H1 (cell line): ENCODE measurements around the gene ADRB1. TPM values are rescaled to one million over a fixed set of nuclear protein-coding genes. Genes with fewer than 3 reads are reported as not detected.

Experiments
- CTCF ChIA-PET: fragments of 300-600 bp; sonication (Branson Sonifier 250); formaldehyde crosslinking; loops from one replicate; lab custom pipeline; 2021; ENCODE audit not compliant: partially characterized antibody; lab: Charles Lee
- POLR2A ChIA-PET: fragments of 300-600 bp; sonication (Branson Sonifier 250); formaldehyde crosslinking; loops from one replicate; lab custom pipeline; 2021; ENCODE audit warnings: inconsistent platforms; ENCODE audit not compliant: partially characterized antibody; lab: Charles Lee
- DNase-seq, 2 experiments: peaks; one replicate each; pipeline versions ENCODE4 v3.0.0 to v3.0.0-alpha.2; 2010 to 2022; ENCODE audit warnings: low spot score in 2 of 2, low read depth in 1 of 2, mixed read lengths in 1 of 2
- FAIRE-seq: peaks from 2 replicates; lab custom pipeline; 2011; peaks lifted over from hg19 to GRCh38; lab: Jason Lieb, UNC
- H2AFZ ChIP-seq: 2 replicates; pipeline ENCODE4 v1.8.1; 2012; ENCODE audit warnings: low read length, inconsistent platforms
- H2AK5ac ChIP-seq: 2 replicates; pipeline ENCODE4 v1.6.1; 2013; ENCODE audit warnings: low read depth, low read length
- H2BK120ac ChIP-seq: replicated peaks from 2 replicates; pipeline ENCODE3; 2013; ENCODE audit warnings: low read depth, low read length, inconsistent platforms
- H2BK12ac ChIP-seq: 2 replicates; pipeline ENCODE4 v1.6.1; 2013; ENCODE audit warnings: low read depth, low read length
- H2BK15ac ChIP-seq: 2 replicates; pipeline ENCODE4 v1.6.1; 2013; ENCODE audit warnings: low read length
- H2BK20ac ChIP-seq: 2 replicates; pipeline ENCODE4 v1.6.1; 2013; ENCODE audit warnings: low read length
- H2BK5ac ChIP-seq: 2 replicates; pipeline ENCODE4 v1.6.1; 2013; ENCODE audit warnings: low read depth, low read length
- H3K14ac ChIP-seq: 2 replicates; pipeline ENCODE4 v1.6.1; 2013; ENCODE audit warnings: inconsistent platforms; ENCODE audit not compliant: insufficient read length
- H3K18ac ChIP-seq: 2 replicates; pipeline ENCODE4 v1.6.1; 2013; ENCODE audit warnings: low read length; ENCODE audit errors: extremely low read depth
- H3K23ac ChIP-seq: 2 replicates; pipeline ENCODE4 v1.6.1; 2013; ENCODE audit warnings: inconsistent platforms; ENCODE audit not compliant: insufficient read length
- H3K23me2 ChIP-seq: 2 replicates; pipeline ENCODE4 v1.6.1; 2013; ENCODE audit warnings: low read depth, low read length
- H3K27ac ChIP-seq: 2 replicates; pipeline ENCODE4 v1.6.1; 2011; ENCODE audit warnings: low read depth, low read length, inconsistent platforms
- H3K27me3 ChIP-seq, 4 experiments: replicated peaks in 1 of 4; 1 replicate in 1 of 4; 2 replicates in 3 of 4; pipeline versions ENCODE4 v1.6.1 to v1.8.1; 2011 to 2013; ENCODE audit warnings: low read length in 3 of 4, mild to moderate bottlenecking in 3 of 4, inconsistent platforms in 2 of 4, mixed read lengths in 2 of 4, moderate library complexity in 1 of 4; ENCODE audit not compliant: control insufficient read depth in 3 of 4, insufficient read depth in 3 of 4; ENCODE audit errors: extremely low read depth in 1 of 4
- H3K36me3 ChIP-seq, 4 experiments: 2 replicates each; pipeline versions ENCODE4 v1.6.1 to v1.8.1; 2011 to 2013; ENCODE audit warnings: mild to moderate bottlenecking in 4 of 4, low read length in 3 of 4, moderate library complexity in 2 of 4, control low read depth in 1 of 4, inconsistent platforms in 1 of 4; ENCODE audit not compliant: insufficient read depth in 4 of 4, control insufficient read depth in 2 of 4
- H3K4ac ChIP-seq: replicated peaks from 2 replicates; pipeline ENCODE3; 2013; ENCODE audit warnings: low read length, low read depth, mixed read lengths, inconsistent platforms; ENCODE audit not compliant: insufficient read length
- H3K4me1 ChIP-seq, 4 experiments: replicated peaks in 1 of 4; 1 replicate in 1 of 4; 2 replicates in 3 of 4; pipeline versions ENCODE4 v1.6.1 to v1.8.1; 2011 to 2013; ENCODE audit warnings: low read length in 3 of 4, inconsistent platforms in 2 of 4, mixed read lengths in 1 of 4; ENCODE audit not compliant: insufficient read depth in 4 of 4, control insufficient read depth in 3 of 4
- H3K4me2 ChIP-seq, 2 experiments: 2 replicates each; pipeline versions ENCODE4 v1.6.1 to v1.8.1; 2011 to 2013; ENCODE audit warnings: low read depth in 2 of 2, low read length in 2 of 2, control low read depth in 1 of 2, inconsistent platforms in 1 of 2, mild to moderate bottlenecking in 1 of 2; ENCODE audit not compliant: insufficient read depth in 1 of 2
- H3K4me3 ChIP-seq, 4 experiments: fragments of 200-600, 300-600 bp in 1 of 4; sonication (generic), shearing (Covaris generic), sonication (Bioruptor Twin) in 1 of 4; 2 replicates each; pipeline versions ENCODE4 v1.5.1 to v1.8.1; 2011 to 2016; ENCODE audit warnings: low read length in 4 of 4, low read depth in 3 of 4, control low read depth in 2 of 4, inconsistent platforms in 2 of 4, mild to moderate bottlenecking in 2 of 4, mixed read lengths in 1 of 4, moderate library complexity in 1 of 4; ENCODE audit not compliant: insufficient read depth in 2 of 4; ENCODE audit errors: extremely low read depth in 1 of 4
- H3K56ac ChIP-seq: replicated peaks from 2 replicates; pipeline ENCODE3; 2013; ENCODE audit warnings: low read depth, mild to moderate bottlenecking, mixed read lengths, low read length, inconsistent platforms; ENCODE audit not compliant: insufficient read length
- H3K79me1 ChIP-seq: 2 replicates; pipeline ENCODE4 v1.6.1; 2013; ENCODE audit warnings: low read depth, low read length, control low read depth
- H3K79me2 ChIP-seq, 2 experiments: 2 replicates each; pipeline versions ENCODE4 v1.6.1 to v1.8.1; 2012 to 2013; ENCODE audit warnings: low read length in 2 of 2, mild to moderate bottlenecking in 2 of 2, inconsistent platforms in 1 of 2; ENCODE audit not compliant: insufficient read depth in 2 of 2, control insufficient read depth in 1 of 2
- H3K9ac ChIP-seq, 4 experiments: replicated peaks in 1 of 4; 1 replicate in 1 of 4; 2 replicates in 3 of 4; pipeline versions ENCODE4 v1.6.1 to v1.8.1; 2011 to 2013; ENCODE audit warnings: low read depth in 3 of 4, low read length in 3 of 4, control low read depth in 2 of 4, mild to moderate bottlenecking in 2 of 4, moderate library complexity in 2 of 4, inconsistent platforms in 1 of 4; ENCODE audit errors: extremely low read depth in 1 of 4
- H3K9me3 ChIP-seq, 2 experiments: 2 replicates each; pipeline versions ENCODE4 v1.6.1 to v1.8.1; 2012 to 2013; ENCODE audit warnings: mild to moderate bottlenecking in 2 of 2, moderate library complexity in 2 of 2, control low read depth in 1 of 2, inconsistent platforms in 1 of 2, low read depth in 1 of 2, low read length in 1 of 2, mixed read lengths in 1 of 2; ENCODE audit not compliant: insufficient read depth in 2 of 2
- H4K20me1 ChIP-seq, 2 experiments: replicated peaks in 1 of 2; 2 replicates each; pipeline versions ENCODE3 to v1.8.1; 2011 to 2013; ENCODE audit warnings: inconsistent platforms in 2 of 2, low read length in 2 of 2, mild to moderate bottlenecking in 1 of 2; ENCODE audit not compliant: insufficient read depth in 2 of 2, control insufficient read depth in 1 of 2
- H4K5ac ChIP-seq: 2 replicates; pipeline ENCODE4 v1.6.1; 2013; ENCODE audit warnings: low read length, low read depth, mixed read lengths, inconsistent platforms; ENCODE audit not compliant: insufficient read length
- H4K8ac ChIP-seq: 2 replicates; pipeline ENCODE4 v1.8.0; 2013; ENCODE audit warnings: mild to moderate bottlenecking, moderate library complexity, low read length, inconsistent platforms; ENCODE audit not compliant: insufficient read depth; ENCODE audit errors: extremely low read depth
- H4K91ac ChIP-seq: replicated peaks from 2 replicates; pipeline ENCODE3; 2013; ENCODE audit warnings: low read length, mixed read lengths, inconsistent platforms; ENCODE audit not compliant: insufficient read length
- CREB1 ChIP-seq: IDR thresholded peaks from 2 replicates; pipeline ENCODE4 v1.6.1; 2012; ENCODE audit warnings: inconsistent platforms
- MAFK ChIP-seq: IDR thresholded peaks from 2 replicates; pipeline ENCODE4 v1.6.1; 2012; ENCODE audit warnings: low read depth, mild to moderate bottlenecking, improper control_type of control experiment, low read length
- RAD21 ChIP-seq, 2 experiments: IDR thresholded peaks in 1 of 2; conservative IDR thresholded peaks in 1 of 2; 2 replicates each; pipeline ENCODE4 v1.6.1; 2011; ENCODE audit warnings: low read depth in 2 of 2, low read length in 2 of 2, improper control_type of control experiment in 1 of 2, inconsistent platforms in 1 of 2, mild to moderate bottlenecking in 1 of 2, moderate library complexity in 1 of 2
- SIX5 ChIP-seq: IDR thresholded peaks from 2 replicates; pipeline ENCODE4 v1.6.1; 2011; ENCODE audit warnings: mild to moderate bottlenecking, low read depth, low read length
- SP1 ChIP-seq: IDR thresholded peaks from 2 replicates; pipeline ENCODE4 v1.6.1; 2011; ENCODE audit warnings: low read depth, low read length
- TEAD4 ChIP-seq: IDR thresholded peaks from 2 replicates; pipeline ENCODE4 v1.6.1; 2012; ENCODE audit warnings: low read depth, low read length, inconsistent platforms, mixed read lengths
- WGBS, 2 experiments: shearing (Covaris generic) in 1 of 2; methylation state at CpG; one replicate each; pipeline versions ENCODE4 v1.1.6 to v1.1.7; 2013 to 2015; ENCODE audit warnings: low lambda C conversion rate in 2 of 2, mixed read lengths in 2 of 2, inconsistent platforms in 1 of 2, low coverage in 1 of 2, missing lambda C conversion rate in 1 of 2; ENCODE audit not compliant: insufficient replicate concordance in 2 of 2, insufficient coverage in 1 of 2, insufficient read length in 1 of 2; ENCODE audit errors: extremely low coverage in 1 of 2, missing lambda C conversion rate in 1 of 2; 5-methylcytosine and 5-hydroxymethylcytosine counted together
- polyA plus RNA-seq, 7 experiments: library from polyadenylated mRNA; depleted of rRNA in 3 of 7; stranded (reverse) in 5 of 7; unstranded in 2 of 7; fragments of >200 nt in 5 of 7; fragments of 200-250 nt in 2 of 7; gene quantifications; 1 replicate in 5 of 7; 2 replicates in 1 of 7; 4 replicates in 1 of 7; pipeline versions ENCODE4 v1.2.1 to v1.2.3, GENCODE V29; 2011 to 2013; ENCODE audit warnings: missing spikeins in 2 of 7, mixed read lengths in 2 of 7
- total RNA-seq: library from RNA; stranded (reverse); fragmentation: NEBNext Ultra II Directional; extraction: Animal tissue kit (Norgen Biotek cat#: 25700); gene quantifications from 2 replicates; pipeline ENCODE4 v1.2.1, GENCODE V29; 2021
- TF ChIP-seq, protein P1 (sequence below): IDR thresholded peaks from 2 replicates; pipeline ENCODE4 v1.6.1; 2012; ENCODE audit warnings: inconsistent platforms

ADRB1 gene
- total and polyA plus RNA-seq, 2 of the 8 experiments (the other 6 are each of a cell fraction or from before 2014, with no cell fraction given): 0.14 to 0.48 TPM

DNA sequence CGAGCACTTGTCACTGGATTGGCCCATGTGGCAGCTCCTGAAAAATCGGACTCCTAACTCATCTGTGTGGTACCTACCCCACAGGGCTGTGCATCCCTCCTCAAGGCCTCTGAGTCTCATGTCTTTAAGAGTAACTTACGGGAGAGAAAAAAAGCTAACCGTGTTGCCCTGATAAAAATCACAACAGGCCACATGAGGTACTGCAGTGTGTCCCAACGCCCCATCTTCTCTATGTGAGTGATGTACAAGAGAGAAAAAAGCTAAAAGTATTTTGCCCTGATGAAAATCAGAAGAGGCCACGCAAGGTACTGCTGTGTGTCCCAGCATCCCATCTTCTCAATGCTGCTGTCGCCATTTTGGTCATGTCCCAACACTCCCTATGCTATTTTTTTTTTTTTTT, 41.2 kb upstream of the ADRB1 start:
- no peak for TF ChIP-seq SP1
- no peak for TF ChIP-seq TEAD4
- 0 out of 4 replicates have a peak, but pooled peaks of 1 of the 2 experiments have one; percentile 4 for TF ChIP-seq RAD21 (IDR thresholded peaks at IDR 0.05 in 1 of 2, conservative IDR thresholded peaks at IDR 0.05 in 1 of 2; ENCODE audit: low read depth in 2 of 2, low read length in 2 of 2)
- no peak for TF ChIP-seq SIX5
- no peak for TF ChIP-seq MAFK
- TF ChIP-seq, protein P1, sequence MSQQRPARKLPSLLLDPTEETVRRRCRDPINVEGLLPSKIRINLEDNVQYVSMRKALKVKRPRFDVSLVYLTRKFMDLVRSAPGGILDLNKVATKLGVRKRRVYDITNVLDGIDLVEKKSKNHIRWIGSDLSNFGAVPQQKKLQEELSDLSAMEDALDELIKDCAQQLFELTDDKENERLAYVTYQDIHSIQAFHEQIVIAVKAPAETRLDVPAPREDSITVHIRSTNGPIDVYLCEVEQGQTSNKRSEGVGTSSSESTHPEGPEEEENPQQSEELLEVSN: no peak
- TF ChIP-seq CREB1: no peak
- POLR2A ChIA-PET: no interaction called here
- Histone ChIP-seq H2BK120ac (no peak overlapping the region), H3K27ac (no peak overlapping the region), H2AFZ (peak overlapping the region; percentile 81; the same call in 1 of the 2 replicates), H3K14ac (no peak overlapping the region), H3K23ac (no peak overlapping the region), H3K4me1 (no peaks in the 10 kb centered on the region), H3K18ac (no peak overlapping the region), H4K5ac (no peak overlapping the region), H3K4me2 (no peak overlapping the region), H3K36me3 (no peaks in the 10 kb centered on the region), H3K4me3 (no peak overlapping the region), H2BK15ac (no peak overlapping the region), H2BK5ac (no peak overlapping the region), H3K23me2 (no peaks in the 10 kb centered on the region), H3K79me2 (no peaks in the 10 kb centered on the region), H3K9ac (no peak overlapping the region), H2AK5ac (no peak overlapping the region), H4K20me1 (no peaks in the 10 kb centered on the region), H3K9me3 (no peaks in the 10 kb centered on the region), H3K27me3 (no peaks in the 10 kb centered on the region), H4K91ac (no peak overlapping the region), H3K4ac (no peak overlapping the region), H4K8ac (no peak overlapping the region), H3K79me1 (no peaks in the 10 kb centered on the region), H2BK20ac (no peak overlapping the region), H2BK12ac (no peak overlapping the region), H3K56ac (no peak overlapping the region)
- 75% methylated on average over 7 of the region's 7 CpGs; no CpG with 5 or more reads in 1 of the 2 experiments for WGBS, 2 experiments
- no peak for FAIRE-seq
- CTCF ChIA-PET: interaction anchor here (1.1 to 1.8 kb wide), 8 partner anchors 10 to 112 kb away, joined by 3 to 7 read pairs (median 5); no protein-coding TSS in a partner anchor
- no peak for DNase-seq
